Erythroblast (primary cell): ENCODE results near the gene GPRC5C.

Experiments used
- GATA1 ChIP-seq: IDR thresholded peaks from 2 replicates; pipeline ENCODE4 v1.6.1; 2011; ENCODE audit warnings: low read depth, mild to moderate bottlenecking, control low read depth, low read length, moderate library complexity
- POLR2A ChIP-seq: IDR thresholded peaks from 2 replicates; pipeline ENCODE4 v1.6.1; 2011; ENCODE audit warnings: mild to moderate bottlenecking, low read length

GRCh38 chr17:74391771-74392170 lies 40.1 kb upstream of the GPRC5C start:
- TF ChIP-seq POLR2A = no peak
- no peak for TF ChIP-seq GATA1
